CD4-positive, alpha-beta T cell treated with Interleukin-6 for 4 hours (primary cell): ENCODE results near the gene CDH4.
"Not testable (repeated sequence)": the region's sequence is repeated elsewhere in the genome, so short reads cannot be mapped to it uniquely, and the experiment has no call there.

ENCODE experiments used
- DNase-seq: peaks from one replicate; pipeline ENCODE4 v3.0.0-alpha.2; 2020; ENCODE audit warnings: mixed read lengths

CDH4 gene

DNA sequence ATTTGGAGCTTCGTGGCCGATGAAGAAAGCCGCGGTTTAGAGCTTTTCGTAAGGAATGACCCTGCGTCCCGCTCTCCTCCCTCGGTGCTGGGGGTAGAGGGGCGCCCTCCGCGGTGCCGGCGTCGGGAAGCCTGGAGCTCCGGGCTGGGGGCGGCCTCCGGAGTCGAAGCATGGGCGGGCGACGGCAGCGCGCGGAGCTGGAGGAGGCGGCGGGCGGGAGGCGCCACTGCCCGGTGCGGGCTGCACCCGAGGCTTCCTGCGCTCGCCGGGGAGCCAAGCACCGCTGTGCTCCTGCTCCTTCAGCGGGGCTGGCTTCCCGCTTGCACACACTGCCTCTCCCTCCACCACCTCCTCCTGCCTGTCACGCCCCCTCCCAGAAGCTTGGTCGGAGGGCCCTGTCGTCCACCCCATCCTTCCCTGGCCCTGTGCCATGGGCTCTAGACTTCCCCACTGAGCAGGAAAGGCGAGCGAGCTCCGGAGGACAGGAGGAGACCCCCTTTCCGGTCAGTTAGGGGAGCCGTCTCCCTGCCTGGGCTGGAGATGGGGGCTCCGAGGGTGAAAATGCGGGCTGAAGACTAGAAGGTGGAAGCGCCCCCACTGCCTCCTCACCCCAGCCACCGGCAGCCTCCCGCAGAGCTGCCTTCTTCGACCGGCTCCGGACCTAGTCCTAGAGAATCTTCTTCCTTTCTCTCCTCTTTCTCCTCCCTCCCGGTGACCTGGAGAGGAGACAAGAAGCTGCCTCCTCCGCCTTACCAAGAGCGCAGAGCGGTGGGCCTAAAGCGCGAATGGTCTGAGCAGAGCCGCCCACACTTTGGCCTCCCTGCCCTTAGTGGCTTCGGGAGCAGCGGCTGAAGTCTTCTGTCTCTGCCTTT lies 1.8 kb downstream of the CDH4 start:
- no peak for DNase-seq

DNA sequence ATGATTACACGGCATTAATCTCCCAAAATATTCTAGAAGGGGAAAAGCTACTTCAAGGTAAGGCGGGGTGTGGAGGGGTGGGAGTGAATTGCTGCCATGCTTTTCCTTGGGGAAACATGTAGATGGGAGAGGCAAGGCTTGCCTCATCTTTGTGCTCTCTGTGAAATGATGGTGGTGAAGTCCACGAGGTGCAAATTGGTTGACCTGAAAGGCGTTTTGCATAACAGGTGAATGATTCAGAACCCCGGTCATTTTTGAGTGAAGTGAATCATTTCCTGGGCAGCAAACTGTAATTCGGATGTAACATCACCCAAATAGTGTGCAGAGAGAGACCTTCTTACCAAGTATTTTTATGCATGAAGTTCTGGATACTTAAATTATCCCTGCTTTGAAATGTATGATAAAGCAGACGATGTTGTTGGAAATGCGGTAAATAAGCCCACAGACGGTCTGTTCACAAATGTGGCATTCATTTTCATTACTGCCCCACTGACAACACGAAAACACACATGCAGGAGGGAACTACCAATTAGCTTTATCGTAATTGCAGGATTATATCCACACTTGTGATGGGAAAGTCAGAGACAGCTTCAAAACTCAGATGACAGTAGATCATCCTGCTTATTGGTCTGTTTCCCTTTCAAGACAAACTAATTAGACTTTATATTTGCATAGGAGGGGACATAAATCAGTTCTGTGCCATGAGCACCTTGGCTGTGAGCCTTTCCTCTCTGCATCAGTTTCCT lies 3.0 kb downstream of the CDH4 start:
- no peak for DNase-seq

DNA sequence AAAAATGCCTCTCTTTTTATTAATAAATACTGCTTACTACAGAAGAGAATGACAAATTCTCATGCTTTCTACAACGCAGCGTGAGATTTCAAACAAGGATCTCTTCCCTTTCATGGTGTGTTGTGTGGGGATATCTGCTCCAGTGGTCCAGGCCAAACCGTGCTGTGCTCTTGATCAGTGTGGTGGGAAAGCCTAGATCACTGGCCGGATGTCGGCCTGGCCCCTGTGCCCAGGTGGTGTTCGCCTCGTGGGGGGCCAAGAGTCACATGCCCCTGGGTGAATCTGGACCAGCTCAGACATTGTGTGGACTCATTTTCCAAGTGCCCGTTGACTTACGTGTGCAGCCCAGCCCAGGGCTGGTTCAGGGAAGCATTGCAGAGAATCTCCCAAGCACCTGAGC lies 4.3 kb downstream of the CDH4 start:
- no peak for DNase-seq

DNA sequence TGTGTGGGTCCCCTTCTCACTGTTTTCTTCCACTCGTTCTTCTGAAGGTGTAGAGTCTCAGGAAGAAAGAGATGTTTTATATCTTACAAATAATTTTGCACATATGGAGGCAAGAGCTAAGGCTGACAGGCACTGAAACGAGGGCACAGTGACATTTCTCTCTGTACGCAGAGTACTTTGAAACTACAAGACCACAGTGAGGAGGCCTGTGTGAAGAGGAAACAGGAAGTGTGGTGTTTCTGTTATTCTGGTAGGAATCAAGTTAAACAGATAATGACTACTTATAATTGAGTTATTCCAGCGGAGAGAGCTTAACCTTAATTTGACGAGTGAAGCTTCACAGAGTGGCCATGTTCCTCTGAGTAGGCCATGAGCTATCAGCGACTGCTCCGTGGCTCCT lies 4.8 kb downstream of the CDH4 start:
- DNase-seq: no peak

DNA sequence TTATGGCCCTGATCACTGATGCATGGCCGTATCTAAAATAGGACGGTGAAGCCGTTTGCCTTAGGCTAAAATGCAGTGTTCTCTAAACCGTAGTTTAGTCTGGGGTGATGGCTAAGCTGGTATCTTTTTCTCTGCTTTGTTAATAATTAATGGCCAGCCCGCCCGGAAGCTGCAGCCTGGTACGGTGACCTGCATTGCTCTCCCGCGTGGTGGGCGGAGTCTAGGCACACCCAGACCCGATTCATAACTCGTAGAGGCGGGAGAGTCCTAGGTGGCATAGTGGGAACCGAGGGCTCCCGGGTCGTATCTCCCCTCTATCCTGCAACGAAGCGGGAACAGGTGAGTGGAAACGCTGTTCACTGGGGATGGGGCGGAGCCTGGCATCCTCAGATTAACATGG lies 5.5 kb downstream of the CDH4 start:
- DNase-seq: no peak

DNA sequence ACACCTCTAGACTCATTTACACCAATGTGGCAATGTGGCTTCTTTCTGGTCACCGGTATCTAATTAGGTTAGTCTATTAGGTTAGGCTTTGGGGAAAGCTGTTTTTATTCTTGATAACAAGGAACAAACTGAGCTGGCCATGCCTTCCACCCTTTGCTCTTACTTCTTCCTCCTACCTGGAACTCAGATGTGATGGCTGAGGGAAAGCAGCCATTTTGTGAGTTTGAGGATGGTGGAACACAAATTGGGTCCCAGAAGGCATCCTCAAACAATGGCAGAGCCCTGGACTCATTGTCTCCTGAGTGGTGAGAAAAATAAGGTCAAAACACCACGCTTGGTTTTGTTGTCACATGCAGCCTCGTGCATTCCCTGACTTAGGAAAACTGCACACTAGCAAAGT lies 7.7 kb downstream of the CDH4 start:
- no peak for DNase-seq

DNA sequence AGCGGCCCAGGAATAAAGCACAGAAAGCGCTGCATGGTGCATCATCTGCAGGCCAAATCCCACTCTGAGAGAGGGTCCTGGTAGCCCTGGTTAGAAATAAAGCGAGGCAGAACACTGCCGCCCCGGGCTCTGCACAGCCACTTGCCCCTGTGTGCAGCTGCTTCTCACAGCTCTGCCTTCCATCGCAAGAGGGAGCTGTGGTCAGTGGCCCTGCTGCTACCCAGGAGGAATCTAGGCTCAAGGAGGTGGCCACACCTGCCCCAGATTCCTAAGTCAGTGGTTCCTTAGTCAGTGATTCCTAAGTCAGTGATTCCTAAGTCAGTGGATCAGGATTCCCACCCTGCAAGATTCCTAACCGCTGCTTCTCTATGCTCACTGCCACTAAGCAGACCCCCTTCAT lies 8.8 kb downstream of the CDH4 start:
- no peak for DNase-seq

DNA sequence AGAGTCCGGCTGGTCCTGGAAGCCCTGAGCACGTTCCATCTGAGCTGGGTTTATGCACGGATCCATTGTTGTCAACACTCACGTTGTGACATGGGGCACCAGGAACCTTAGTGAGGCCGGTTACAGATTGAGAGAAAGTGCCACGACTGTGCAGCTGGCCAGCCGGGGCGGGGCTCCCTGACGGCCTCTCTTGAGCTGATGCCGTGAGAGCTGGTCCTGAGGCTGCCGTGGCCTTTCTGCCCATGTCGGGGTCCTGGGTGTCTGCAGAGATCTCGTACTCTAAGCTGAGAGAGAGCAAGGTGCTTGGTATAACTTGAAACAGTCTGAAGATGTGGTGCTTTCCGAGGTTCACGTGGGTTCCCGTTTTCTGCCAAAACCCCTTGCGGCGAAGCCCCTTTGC lies 10.0 kb downstream of the CDH4 start:
- DNase-seq: no peak

DNA sequence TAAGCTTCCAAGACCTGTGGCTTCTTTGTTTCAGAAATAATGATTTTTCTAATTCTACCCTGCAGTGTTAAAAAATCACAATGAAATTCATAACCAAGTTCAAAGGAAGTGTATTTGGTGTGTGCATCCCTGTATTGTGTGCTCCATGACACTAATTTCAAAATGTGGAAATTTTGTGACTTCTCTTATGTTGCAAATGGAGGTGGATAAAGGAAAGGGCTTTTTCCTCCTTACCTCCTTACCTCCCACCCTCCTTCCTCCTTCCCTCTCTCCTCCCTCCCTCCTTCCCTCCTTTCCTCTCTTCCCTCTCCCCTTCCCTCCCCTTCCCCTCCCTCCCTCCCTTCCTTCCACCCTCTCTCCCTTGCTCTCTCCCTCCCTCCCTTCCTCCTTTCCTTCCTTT lies 10.5 kb downstream of the CDH4 start:
- DNase-seq: no peak

DNA sequence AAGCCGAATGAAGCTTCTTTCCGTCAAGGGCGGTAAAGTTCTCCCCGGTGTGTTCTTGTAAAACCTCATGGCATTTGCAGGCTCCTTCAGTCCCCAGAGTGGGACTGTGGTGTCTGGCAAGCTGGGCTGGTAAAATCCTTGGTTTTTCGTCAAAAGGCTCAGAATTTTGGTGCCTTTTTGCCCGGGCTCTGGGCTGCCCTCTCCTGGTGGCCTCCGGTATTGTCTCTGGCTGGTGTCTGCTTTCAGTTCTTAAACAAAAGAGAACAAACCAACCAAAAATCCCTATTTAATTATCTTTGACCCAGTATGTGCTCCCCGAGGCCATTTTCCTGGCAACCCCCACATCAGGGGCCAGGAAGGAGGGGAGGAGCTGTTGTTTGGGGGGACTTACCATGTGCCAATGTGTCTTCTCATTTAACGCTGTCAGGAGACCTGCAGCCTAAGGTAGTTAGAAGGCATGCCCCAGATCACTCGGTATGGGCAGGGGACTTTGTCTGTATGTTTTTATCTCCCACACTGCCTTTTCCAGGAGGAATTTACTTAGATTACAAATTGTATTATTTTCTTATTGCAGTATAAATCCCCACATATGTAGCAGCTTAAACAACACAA lies 11.1 kb downstream of the CDH4 start:
- peak; percentile 19 for DNase-seq

DNA sequence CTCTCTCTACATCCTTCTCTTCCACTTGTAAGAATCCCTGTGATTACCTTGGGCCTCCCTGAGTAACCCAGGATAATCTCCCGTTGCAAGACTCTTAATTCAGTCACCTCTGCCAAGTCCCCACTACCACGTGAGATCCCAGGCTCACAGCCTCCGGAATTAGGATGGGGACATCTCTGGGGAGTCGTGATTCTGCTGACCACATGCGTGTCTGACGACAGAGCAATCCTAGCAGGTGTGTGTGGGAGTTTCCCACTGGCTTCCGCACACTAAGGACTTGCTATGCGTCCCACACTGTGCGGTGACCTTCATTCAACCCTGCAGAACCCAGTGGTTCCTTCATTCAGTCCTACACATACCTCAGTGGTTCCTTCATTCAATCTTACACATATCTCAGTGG lies 11.9 kb downstream of the CDH4 start:
- DNase-seq: no peak

DNA sequence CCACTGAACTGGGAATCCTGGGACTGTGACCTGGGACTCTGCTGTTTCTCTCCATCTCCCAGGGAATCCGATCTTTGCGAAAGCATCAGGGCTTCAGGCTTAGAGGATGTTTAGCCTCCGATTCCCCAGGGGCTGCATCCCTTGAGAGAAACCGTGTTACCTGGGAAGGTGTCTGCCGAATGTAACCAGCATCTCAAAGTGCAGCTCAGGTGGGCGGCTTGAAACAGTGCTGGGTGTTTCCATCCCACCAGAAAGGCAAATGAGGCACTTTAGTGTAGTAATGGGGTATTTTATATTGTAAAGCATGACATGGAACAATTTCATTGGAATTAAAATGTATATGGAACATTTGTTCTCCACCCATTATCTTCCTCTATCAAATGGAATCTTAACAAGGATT lies 15.2 kb downstream of the CDH4 start:
- DNase-seq: no peak

DNA sequence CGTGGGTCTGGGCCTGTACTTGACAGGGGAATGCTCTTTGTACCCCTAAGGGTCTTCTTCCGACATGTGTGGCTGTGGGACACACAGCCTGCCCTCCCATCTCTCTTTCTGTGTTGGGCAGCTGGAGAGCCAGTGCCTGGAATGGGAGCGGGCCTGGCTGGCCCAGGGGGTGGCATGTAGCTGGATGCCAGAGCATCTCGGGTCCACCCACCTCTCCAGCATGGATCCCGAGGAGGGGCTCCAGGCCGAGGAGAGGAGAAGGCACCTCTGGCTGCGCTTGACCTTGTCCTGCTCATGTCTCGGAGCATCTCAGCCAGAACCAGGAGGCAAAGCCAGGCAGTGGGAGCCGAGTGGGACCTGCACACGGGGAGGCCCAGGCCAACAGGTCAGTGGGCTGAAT lies 16.0 kb downstream of the CDH4 start:
- DNase-seq: no peak

DNA sequence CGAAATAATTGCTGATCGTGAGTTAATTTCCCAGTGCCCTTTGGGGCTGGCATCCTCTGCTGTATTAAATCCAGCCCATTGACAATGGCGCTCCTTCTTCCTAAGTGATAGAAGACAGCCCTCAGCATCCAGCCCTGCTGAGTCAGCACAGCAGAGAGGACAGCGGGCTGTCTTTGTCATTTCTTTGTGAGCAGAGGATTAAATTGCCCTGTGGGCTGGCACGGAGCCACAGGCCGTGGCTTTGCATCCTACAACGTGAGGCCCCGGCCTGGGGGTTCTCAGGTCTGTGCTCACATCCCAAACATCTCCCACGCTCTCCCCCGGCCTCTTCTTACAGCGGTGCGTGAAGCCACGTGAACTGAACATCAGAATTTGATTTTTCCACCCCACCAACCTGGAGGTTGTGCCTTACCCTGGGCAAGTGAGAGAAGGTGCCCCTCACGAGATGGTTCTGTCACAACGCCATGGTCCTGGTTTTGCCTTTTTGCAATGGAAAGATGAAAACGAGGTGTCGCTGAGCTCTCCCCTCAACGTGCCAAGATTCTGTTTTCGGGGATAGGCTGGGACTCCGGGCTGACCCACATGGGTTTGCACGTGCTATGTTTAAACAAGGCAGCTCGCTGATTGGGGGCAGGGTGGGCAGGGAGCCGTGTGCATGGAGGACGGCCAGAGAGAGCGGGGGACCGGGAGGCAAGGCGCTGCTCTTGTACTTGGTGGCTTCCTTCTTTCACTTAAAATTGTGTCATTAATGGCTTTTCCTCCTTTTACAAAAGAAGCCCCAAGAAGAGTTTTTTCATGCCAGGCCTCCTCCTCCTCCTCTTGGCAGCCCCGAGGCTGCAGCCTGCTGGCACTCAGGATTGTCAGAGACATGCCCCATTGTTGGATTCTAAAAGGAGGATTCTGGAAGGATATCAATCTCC lies 19.5 kb downstream of the CDH4 start:
- DNase-seq: no peak

DNA sequence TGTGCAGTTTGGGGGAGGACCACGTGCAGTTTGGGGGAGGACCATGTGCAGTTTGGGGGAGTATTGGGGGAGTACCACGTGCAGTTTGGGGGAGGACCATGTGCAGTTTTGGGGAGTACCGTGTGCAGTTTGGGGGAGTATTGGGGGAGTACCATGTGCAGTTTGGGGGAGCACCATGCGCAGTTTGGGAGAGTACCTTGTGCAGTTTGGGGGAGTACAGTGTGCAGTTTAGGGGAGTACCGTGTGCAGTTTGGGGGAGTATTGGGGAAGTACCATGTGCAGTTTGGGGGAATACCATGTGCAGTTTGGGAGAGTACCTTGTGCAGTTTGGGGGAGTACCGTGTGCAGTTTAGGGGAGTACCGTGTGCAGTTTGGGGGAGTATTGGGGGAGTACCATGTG lies 21.0 kb downstream of the CDH4 start:
- not testable (repeated sequence) for DNase-seq

DNA sequence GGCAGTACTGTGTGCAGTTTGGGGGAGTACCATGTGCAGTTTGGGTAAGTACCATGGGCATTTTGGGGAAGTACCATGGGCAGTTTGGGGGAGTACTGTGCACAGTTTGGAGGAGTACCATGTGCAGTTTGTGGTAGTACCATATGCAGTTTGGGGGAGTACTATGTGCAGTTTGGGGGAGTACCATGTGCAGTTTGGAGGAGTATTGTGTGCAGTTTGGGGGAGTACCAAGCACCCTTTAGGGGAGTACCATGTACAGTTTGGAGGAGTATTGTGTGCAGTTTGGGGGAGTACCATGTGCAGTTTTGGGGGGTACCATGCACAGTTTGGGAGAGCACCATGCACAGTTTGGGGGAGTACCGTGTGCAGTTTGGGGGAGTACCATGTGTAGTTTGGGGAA lies 21.6 kb downstream of the CDH4 start:
- DNase-seq: not testable (repeated sequence)

DNA sequence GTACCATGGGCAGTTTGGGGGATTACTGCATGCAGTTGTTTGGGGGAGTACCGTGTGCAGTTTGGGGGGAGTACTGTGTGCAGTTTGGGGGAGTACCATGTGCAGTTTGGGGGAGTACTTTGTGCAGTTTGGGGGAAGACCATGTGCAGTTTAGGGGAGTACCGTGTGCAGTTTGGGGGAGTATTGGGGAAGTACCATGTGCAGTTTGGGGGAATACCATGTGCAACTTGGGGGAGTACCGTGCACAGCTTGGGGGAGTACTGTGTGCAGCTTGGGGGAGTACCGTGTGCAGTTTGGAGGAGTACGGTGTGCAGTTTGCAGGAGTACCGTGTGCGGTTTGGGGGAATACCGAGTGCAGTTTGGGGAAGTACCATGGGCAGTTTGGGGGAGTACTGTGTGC lies 22.3 kb downstream of the CDH4 start:
- no peak for DNase-seq

DNA sequence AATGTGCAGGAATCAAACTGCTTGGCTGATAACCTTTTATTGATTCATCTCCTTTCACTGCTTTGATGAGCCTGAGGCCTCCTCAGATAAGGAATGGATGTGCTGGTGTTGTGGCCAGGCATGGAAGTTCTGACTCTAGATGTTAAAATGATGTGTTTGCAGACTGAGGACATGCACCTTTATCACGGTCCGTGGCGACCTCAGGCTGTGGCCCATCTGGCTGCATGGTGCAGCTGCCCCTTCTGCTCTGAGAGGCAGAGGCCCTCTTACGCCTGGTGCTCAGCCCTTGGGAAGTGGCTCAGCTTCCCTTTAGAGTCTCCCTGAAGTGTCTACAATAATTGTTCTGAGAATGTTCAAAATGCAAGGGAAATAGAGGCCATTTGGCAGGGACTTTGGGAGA lies 26.2 kb downstream of the CDH4 start:
- DNase-seq: no peak

DNA sequence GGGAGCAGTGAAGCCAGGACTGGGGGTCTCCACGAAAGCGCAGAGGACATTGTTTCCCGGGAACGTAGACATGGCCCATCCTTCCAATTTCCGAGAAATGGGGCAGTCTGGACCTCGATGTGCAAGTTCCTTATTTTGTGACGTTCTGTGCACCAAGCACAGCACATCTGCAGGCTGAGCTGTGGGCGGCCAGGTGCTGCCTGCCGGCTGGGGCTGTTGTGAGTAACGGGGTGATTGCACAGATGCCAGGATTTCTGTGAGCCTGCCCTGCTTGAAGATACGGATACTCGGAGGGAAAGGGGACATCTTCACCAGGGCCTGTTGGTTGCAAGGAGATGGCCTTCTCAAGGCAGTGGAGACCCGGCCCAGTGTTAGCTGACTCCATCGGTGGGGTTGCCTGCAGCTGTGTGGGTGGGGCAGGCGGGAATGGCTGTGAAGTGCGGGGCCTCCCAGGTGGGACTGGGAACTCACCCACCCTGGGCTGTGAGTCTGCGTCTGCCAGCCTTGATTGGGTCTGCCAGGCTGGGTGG lies 27.6 kb downstream of the CDH4 start:
- DNase-seq: no peak

DNA sequence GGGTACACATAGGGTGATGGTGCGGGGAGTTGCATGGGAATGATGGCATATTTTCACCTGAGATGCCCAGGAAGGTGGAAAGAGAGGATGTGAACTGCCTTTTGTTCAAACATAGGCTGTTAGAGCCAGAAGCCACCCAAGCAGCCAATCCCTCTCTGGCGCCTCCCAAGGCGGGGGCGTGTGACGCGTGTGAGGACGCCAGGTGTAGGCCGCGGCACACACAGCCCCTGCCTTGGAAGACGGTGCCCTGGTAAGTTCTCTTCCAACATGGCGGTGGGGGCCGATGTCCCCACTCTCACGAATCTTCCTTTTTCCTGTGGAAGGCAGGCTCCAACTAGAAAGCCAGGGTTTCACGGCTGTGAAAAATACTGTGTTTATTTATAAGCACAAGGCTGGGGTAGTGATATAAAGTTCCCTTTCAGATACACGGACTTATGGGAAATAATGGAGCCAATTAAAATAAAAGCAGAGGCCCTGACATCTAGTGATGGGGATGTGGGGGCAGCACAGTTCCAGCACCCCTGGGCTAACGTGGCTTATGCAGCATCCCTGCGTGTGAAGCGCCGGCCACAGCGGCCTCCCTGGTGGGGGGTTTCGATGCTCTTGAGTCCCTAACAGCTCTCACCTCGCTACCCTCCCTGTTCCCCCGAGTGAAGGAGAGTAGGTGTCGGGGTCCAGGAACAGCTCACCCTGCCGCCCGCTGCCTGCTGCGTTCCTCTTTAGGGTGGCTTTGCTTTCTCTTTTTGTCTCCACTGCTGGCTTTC lies 28.3 kb downstream of the CDH4 start:
- no peak for DNase-seq

DNA sequence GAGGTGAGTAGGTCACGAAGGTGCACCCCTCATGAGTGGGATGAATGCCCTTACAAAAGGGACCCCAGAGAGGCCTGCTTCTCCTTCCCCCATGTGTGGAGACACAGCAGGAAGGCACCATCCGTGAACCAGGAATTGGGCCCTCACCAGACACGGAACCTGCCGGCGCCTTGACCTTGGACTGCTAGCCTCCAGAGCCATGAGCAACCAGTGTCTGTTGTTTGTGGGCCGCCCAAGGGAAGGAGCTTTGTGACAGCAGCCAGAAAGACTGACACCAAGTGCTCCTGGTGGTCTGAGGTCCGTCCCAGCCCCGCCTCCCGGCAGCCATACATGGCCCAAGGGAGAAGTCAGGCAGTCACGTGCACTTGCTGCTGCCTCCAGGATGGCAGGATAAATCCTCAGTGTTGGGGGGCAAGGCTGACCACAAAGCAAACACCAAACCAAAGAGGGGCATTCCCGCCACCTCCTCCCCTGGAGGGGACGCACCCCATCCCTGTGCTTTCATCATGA lies 29.3 kb downstream of the CDH4 start:
- no peak for DNase-seq

DNA sequence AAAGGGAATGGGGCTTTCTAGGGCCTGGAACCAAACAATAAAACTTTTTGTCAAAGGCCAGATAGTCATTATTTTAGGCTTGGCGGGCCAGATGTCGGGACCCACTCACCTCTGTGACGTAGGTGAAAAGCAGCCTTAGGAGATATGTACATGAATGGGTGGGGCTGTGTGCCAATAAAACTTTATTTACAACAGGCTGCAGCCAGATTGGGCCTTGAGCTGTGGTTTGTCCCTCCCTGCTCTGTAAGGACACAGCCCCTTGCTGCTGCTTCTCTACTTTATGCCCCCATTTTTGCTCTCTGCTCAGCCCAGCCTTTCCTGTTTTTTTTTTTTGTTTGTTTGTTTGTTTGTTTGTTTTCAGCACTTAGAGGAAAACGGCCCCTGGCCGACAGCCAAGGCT lies 32.7 kb downstream of the CDH4 start:
- no peak for DNase-seq
